HG03095 (cell line): ENCODE results near the gene MGAM2.

Source experiments
- ATAC-seq: cut with Tn5 transposase; IDR thresholded peaks from one replicate; pipeline ENCODE4 v1.9.1; 2021; ENCODE audit warnings: moderate library complexity; ENCODE audit not compliant: unreplicated experiment

Gene MGAM2

GRCh38 chr7:142174441-142174840 is 62.9 kb downstream of the MGAM2 start:
- ATAC-seq = no peak

GRCh38 chr7:142175594-142175993 is 64.1 kb downstream of the MGAM2 start:
- ATAC-seq = no peak

GRCh38 chr7:142176901-142177300 is 65.4 kb downstream of the MGAM2 start:
- no peak for ATAC-seq

- ATAC-seq = no peak
These were observed 66.4 kb downstream of the MGAM2 start for GRCh38 chr7:142177869-142178268.

GRCh38 chr7:142180426-142180825 is 68.9 kb downstream of the MGAM2 start:
- no peak for ATAC-seq

GRCh38 chr7:142181211-142181610 is 69.7 kb downstream of the MGAM2 start:
- ATAC-seq = no peak

- ATAC-seq = no peak
These were observed 70.4 kb downstream of the MGAM2 start for GRCh38 chr7:142181966-142182365.

- no peak for ATAC-seq
These were observed 73.6 kb downstream of the MGAM2 start for GRCh38 chr7:142185069-142185468.

GRCh38 chr7:142185801-142186200 is 74.3 kb downstream of the MGAM2 start:
- no peak for ATAC-seq

- ATAC-seq = no peak
These were observed 76.6 kb downstream of the MGAM2 start for GRCh38 chr7:142188154-142188553.

GRCh38 chr7:142188846-142189245 is 77.3 kb downstream of the MGAM2 start:
- no peak for ATAC-seq

- no peak for ATAC-seq
These were observed 82.7 kb downstream of the MGAM2 start for GRCh38 chr7:142194201-142194600.

- no peak for ATAC-seq
These were observed 84.7 kb downstream of the MGAM2 start for GRCh38 chr7:142196066-142196840.

GRCh38 chr7:142200206-142200605 is 88.7 kb downstream of the MGAM2 start:
- no peak for ATAC-seq

GRCh38 chr7:142228537-142229104 is 117.1 kb downstream of the MGAM2 start:
- ATAC-seq = no peak

GRCh38 chr7:142231716-142232115 is 120.2 kb downstream of the MGAM2 start:
- ATAC-seq = no peak

GRCh38 chr7:142240546-142240945 is 129.0 kb downstream of the MGAM2 start:
- no peak for ATAC-seq

- ATAC-seq = no peak
These were observed 132.3 kb downstream of the MGAM2 start for GRCh38 chr7:142243823-142244222.

GRCh38 chr7:142248166-142249160 is 136.9 kb downstream of the MGAM2 start:
- no peak for ATAC-seq

- ATAC-seq = no peak
These were observed 138.4 kb downstream of the MGAM2 start for GRCh38 chr7:142249918-142250317.

GRCh38 chr7:142250705-142251104 is 139.2 kb downstream of the MGAM2 start:
- ATAC-seq = no peak
